ENCODE data around the gene GSE1.

DNA sequence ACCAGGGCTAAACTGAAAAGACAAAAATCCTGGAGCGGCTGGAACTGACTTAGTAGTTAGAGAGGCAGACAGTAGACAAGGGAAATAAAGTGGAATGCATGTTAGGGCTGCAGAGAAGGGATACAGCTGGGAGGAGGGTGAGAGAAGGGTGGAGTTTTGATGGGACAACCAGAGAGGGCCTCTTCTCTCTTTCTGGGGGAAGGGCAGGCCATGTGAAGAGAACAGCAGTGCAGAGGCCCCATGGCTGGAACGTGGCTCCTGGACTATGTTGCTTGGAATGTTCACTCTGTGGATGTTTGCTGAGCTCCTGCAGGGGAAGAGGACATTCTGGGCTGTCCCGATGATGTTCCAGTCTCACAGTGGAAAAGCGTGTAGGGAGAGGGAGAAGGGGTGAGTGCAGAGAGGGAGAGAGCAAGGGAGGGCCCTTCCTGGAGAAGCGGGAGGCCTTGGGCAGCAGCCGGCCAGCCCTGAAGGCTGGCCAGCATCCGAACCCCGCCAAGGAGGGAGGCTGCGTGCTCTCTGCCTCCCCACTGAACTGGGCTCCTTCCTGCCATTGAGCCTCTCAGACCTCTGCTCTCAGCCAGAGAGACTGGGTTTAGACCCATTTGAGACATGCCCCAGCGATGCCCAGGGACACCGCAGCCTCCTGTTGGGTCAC lies 33.1 kb upstream of the GSE1 start:
- no peak for TF ChIP-seq EZH2phosphoT487 (IDR thresholded peaks at IDR 0.05; ENCODE audit: low read depth, severe bottlenecking, unreplicated experiment)
- TF ChIP-seq, protein P1, sequence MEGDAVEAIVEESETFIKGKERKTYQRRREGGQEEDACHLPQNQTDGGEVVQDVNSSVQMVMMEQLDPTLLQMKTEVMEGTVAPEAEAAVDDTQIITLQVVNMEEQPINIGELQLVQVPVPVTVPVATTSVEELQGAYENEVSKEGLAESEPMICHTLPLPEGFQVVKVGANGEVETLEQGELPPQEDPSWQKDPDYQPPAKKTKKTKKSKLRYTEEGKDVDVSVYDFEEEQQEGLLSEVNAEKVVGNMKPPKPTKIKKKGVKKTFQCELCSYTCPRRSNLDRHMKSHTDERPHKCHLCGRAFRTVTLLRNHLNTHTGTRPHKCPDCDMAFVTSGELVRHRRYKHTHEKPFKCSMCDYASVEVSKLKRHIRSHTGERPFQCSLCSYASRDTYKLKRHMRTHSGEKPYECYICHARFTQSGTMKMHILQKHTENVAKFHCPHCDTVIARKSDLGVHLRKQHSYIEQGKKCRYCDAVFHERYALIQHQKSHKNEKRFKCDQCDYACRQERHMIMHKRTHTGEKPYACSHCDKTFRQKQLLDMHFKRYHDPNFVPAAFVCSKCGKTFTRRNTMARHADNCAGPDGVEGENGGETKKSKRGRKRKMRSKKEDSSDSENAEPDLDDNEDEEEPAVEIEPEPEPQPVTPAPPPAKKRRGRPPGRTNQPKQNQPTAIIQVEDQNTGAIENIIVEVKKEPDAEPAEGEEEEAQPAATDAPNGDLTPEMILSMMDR (IDR thresholded peaks at IDR 0.05; ENCODE audit: poor library complexity), result no peak
